Measurements from ENCODE around the gene SLC22A2. TPM values are rescaled to one million over a fixed set of nuclear protein-coding genes. Genes with fewer than 3 reads are reported as not detected.

SLC22A2 gene
- total RNA-seq, 1 donor from 2014 or later: not detected

GRCh38 chr6:160259143-160259425 lies 463 bp upstream of the SLC22A2 start:
- no peak for DNase-seq (ENCODE audit: low spot score)
- Mint-ChIP-seq H3K27ac (ENCODE audit: unreplicated experiment) (no peak overlapping the region), H3K27me3 (ENCODE audit: low read depth) (peaks cover 20% of the 10 kb centered on the region), H3K4me1 (ENCODE audit: low read depth) (peaks cover 6% of the 10 kb centered on the region), H3K36me3 (ENCODE audit: low read depth) (no peaks in the 10 kb centered on the region), H3K4me3 (ENCODE audit: unreplicated experiment) (no peak overlapping the region), H3K9me3 (ENCODE audit: low read depth) (no peaks in the 10 kb centered on the region)
- TF ChIP-seq, protein P1, sequence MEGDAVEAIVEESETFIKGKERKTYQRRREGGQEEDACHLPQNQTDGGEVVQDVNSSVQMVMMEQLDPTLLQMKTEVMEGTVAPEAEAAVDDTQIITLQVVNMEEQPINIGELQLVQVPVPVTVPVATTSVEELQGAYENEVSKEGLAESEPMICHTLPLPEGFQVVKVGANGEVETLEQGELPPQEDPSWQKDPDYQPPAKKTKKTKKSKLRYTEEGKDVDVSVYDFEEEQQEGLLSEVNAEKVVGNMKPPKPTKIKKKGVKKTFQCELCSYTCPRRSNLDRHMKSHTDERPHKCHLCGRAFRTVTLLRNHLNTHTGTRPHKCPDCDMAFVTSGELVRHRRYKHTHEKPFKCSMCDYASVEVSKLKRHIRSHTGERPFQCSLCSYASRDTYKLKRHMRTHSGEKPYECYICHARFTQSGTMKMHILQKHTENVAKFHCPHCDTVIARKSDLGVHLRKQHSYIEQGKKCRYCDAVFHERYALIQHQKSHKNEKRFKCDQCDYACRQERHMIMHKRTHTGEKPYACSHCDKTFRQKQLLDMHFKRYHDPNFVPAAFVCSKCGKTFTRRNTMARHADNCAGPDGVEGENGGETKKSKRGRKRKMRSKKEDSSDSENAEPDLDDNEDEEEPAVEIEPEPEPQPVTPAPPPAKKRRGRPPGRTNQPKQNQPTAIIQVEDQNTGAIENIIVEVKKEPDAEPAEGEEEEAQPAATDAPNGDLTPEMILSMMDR (IDR thresholded peaks at IDR 0.05): no peak

DNA sequence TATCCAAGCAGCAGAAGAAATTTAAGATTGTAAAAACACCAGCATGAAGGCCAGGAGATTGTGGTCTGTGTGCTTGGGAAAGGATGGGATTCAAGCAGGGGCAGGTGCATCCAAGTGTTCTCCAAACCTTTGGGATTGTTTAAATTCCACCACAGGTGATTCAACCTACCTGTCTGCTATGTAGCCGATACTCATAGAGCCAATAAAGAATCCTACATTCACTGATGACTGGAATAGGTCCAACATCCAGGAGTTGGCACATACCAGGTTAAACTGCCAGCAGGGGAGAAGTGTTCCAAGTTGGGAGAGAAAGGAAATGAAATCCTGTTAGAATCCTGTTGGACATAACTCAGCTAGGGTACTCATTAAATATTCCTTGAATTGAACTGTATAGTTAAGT lies 2.2 kb downstream of the SLC22A2 start:
- Mint-ChIP-seq H3K27me3 (ENCODE audit: low read depth) (peaks cover 13% of the 10 kb centered on the region), H3K4me1 (ENCODE audit: low read depth) (peaks cover 3% of the 10 kb centered on the region), H3K27ac (ENCODE audit: unreplicated experiment) (no peak overlapping the region), H3K9me3 (ENCODE audit: low read depth) (no peaks in the 10 kb centered on the region), H3K36me3 (ENCODE audit: low read depth) (no peaks in the 10 kb centered on the region), H3K4me3 (ENCODE audit: unreplicated experiment) (no peak overlapping the region)
- TF ChIP-seq, protein P1 (IDR thresholded peaks at IDR 0.05): no peak
- no peak for DNase-seq (ENCODE audit: low spot score)

DNA sequence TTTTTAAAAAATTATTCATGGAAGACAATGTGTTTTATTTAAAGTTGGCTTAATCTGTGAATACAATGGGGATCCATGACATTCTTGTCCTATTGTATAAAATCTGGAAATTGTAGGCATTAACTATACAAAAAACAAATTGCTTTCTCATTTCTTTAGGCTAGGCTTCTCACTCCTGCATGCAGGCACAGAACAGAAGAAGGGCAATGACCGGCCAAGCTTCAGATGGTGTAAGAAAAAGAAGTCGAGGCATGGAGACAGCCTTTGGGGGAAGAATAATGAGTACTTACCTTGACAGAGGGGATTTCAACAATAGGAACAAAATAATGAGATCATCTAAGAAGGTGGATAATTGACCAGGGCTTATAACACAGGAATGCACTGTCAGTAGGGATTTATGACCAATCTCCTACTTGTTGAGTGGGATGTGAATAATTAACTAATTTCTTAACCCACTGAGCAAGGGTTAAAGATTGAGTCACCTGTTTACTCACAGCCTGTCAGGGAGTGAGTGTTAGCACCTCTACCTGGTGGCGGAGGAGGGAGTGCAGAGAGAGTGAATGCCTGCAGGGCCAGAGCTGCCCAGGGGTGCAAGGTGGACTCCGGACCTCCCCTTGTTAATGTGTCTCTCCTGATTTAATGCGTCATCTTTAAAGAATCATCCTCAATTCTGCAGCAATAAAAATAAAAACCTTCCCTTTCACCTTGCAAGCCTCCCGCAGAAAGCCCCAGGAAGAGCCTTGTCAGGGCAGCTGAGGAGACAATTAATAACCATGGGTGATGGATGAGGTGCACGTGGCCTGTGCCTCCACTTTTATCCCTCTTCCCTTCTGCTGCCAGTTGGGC lies 3.9 kb downstream of the SLC22A2 start:
- DNase-seq (ENCODE audit: low spot score): no peak
- Mint-ChIP-seq H3K4me1 (ENCODE audit: low read depth) (peaks cover 3% of the 10 kb centered on the region), H3K27ac (ENCODE audit: unreplicated experiment) (no peak overlapping the region), H3K27me3 (ENCODE audit: low read depth) (peaks cover 13% of the 10 kb centered on the region), H3K4me3 (ENCODE audit: unreplicated experiment) (no peak overlapping the region), H3K36me3 (ENCODE audit: low read depth) (no peaks in the 10 kb centered on the region), H3K9me3 (ENCODE audit: low read depth) (no peaks in the 10 kb centered on the region)
- TF ChIP-seq, protein P1 (IDR thresholded peaks at IDR 0.05): no peak

DNA sequence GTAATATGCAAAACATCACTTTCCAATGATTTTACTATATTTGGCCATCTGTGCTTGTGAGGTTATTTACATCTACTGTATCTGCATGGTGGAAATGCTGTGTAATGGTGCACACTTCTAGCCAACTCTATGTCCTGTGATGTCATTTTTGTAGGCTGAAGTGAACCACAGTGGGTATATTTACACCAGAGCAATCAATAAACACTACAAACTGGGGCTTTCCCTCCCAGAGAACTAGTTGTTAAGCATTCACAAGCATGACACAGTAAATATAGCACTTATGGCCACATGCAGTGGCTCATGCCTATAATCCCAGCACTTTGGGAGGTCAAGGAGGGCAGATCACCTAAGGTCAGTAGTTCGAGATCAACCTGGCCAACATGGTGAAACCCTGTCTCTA lies 4.9 kb downstream of the SLC22A2 start:
- TF ChIP-seq, protein P1 (IDR thresholded peaks at IDR 0.05): no peak
- Mint-ChIP-seq H3K27ac (ENCODE audit: unreplicated experiment) (no peak overlapping the region), H3K36me3 (ENCODE audit: low read depth) (no peaks in the 10 kb centered on the region), H3K27me3 (ENCODE audit: low read depth) (peaks cover 11% of the 10 kb centered on the region), H3K9me3 (ENCODE audit: low read depth) (no peaks in the 10 kb centered on the region), H3K4me3 (ENCODE audit: unreplicated experiment) (no peak overlapping the region), H3K4me1 (ENCODE audit: low read depth) (peaks cover under 1% of the 10 kb centered on the region)
- no peak for DNase-seq (ENCODE audit: low spot score)

- Mint-ChIP-seq H3K4me1 (ENCODE audit: low read depth) (peaks cover 4% of the 10 kb centered on the region), H3K4me3 (ENCODE audit: unreplicated experiment) (no peak overlapping the region)
Observed at GRCh38 chr6:160253292-160253691, 5.3 kb downstream of the SLC22A2 start.

More at GRCh38 chr6:160253292-160253691, 5.3 kb downstream of the SLC22A2 start:
- DNase-seq (ENCODE audit: low spot score): no peak
- no peaks in the 10 kb centered on the region for H3K36me3 Mint-ChIP-seq (ENCODE audit: low read depth)
- H3K9me3 Mint-ChIP-seq (ENCODE audit: low read depth): no peaks in the 10 kb centered on the region
- TF ChIP-seq, protein P1 (IDR thresholded peaks at IDR 0.05): no peak
- H3K27ac Mint-ChIP-seq (ENCODE audit: unreplicated experiment): no peak overlapping the region
- H3K27me3 Mint-ChIP-seq (ENCODE audit: low read depth): peaks cover 11% of the 10 kb centered on the region

Measured in chondrocyte (in vitro differentiated cells).